GM21515 (cell line): ENCODE data around the gene OR56A5.
"Not testable (repeated sequence)": the region's sequence is repeated elsewhere in the genome, so short reads cannot be mapped to it uniquely, and the experiment has no call there.

Experiments
- ATAC-seq: cut with Tn5 transposase; IDR thresholded peaks from one replicate; pipeline ENCODE4 v1.9.1; 2021; ENCODE audit not compliant: unreplicated experiment

OR56A5 gene

DNA sequence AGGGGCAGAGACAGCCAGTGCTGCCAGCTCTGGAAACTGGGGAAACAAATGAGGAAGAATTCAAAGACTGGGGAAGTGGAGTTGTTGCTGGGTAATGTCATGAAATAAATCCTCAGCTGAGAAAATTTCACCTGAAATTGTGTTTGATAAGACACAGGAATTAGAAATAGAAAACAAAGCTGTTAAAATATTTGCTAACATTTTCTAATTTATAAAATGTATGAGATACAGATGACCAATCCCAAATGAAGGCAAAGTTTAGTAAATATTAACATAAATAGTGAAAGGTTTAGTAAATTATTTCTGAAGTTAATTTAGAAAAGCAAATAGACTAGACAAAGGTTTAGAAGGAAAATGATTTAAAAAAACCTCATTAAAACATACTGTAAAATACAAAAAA lies at the start of gene OR56A5:
OR56A5 (minus strand) TSS at position 101 of the 400 bp plus-strand sequence; CDS start at position 101, 0 bp downstream.
- ATAC-seq: no peak

- no peak for ATAC-seq
Measured at GRCh38 chr11:6013042-6013441, 44.7 kb upstream of the OR56A5 start.

GRCh38 chr11:6012035-6012668 lies 43.9 kb upstream of the OR56A5 start:
- no peak for ATAC-seq

GRCh38 chr11:6006846-6007245 lies 38.6 kb upstream of the OR56A5 start, which contains the start of gene OR56A4:
Gene OR56A4, minus strand, starts transcription at chr11:6006946. Its CDS starts 3,954 bp downstream, at chr11:6002992.
- no peak for ATAC-seq

GRCh38 chr11:6006395-6006794 lies 38.1 kb upstream of the OR56A5 start:
- ATAC-seq: no peak

GRCh38 chr11:6002202-6002699 lies 34.0 kb upstream of the OR56A5 start:
- ATAC-seq: no peak

DNA sequence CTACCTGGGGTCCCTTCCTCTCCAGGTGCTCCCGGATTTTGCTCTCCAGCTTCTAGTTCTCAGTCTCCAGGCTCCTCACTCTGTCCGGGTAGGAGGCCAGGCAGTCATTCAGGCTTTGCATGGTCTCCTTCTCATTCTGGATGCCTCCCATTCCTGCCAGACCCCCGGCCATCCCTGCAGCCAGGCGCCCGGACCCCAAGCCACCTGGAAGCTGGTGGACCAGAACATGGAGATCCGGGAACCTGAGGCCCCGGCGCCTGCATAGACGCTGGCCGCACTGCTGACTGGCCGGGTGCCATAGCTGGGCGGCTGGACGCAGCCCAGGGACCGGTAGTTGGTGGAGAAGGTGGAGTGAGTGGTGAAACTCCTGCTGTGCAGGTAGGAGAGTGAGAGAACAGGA lies 26.5 kb upstream of the OR56A5 start:
- no peak for ATAC-seq

DNA sequence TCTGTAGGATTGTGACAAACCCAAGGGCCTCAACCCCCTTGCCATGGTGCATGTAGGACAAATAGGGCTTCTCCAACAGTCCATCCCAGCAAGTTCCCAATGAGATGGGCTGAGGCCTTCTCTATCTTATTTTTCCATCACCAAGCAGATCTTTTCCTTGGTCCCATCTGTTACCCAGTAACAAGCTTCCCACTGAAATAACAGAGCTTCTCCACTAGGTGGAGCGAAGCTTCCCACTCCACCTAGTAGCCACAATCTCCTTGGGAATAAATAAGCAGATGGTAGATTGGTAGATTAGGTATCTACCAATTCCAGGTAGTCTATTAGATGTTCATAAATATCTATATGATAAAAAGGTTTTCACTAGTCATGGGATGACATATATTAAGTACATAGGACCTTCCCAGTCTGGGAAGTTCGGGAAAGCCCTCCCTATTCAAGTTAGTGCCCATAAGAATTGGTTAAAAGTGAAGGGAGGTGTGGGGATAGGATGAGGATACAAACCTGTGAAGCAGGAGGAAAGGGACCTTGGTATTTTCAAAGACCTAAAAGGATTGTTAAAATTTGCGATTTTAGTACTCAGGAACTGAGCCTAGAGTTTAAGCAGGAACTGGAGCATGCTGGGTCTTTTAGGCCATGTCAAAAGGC lies 24.4 kb upstream of the OR56A5 start:
- ATAC-seq: no peak

- ATAC-seq: no peak
Measured at GRCh38 chr11:5992150-5992549, 23.9 kb upstream of the OR56A5 start.

- ATAC-seq: no peak
Measured at GRCh38 chr11:5989203-5989602, 20.9 kb upstream of the OR56A5 start.

DNA sequence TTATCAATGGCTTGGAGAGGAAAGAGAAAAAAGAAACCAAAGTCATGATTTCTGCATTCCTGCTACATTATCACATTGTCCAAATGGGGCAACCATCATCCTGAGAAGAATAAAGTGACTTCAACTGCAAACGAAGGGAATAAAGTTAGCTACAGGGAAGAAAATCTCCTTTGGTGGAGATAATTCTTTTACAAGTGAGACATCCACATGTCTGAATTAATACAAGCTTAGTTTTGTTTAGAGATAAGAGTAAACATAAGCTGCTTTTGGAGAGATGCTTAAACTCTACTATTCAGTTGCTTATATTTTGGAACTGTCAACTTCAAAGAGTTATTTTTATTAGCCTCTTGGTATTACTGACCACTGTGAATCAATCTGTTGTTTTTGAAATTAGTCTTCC lies 18.6 kb upstream of the OR56A5 start, which contains the start of gene OR52L1:
OR52L1 (minus strand) TSS at position 101 of the 400 bp plus-strand sequence; CDS start at position 46, 55 bp downstream.
- no peak for ATAC-seq

GRCh38 chr11:5983443-5983842 lies 15.1 kb upstream of the OR56A5 start:
- no peak for ATAC-seq

DNA sequence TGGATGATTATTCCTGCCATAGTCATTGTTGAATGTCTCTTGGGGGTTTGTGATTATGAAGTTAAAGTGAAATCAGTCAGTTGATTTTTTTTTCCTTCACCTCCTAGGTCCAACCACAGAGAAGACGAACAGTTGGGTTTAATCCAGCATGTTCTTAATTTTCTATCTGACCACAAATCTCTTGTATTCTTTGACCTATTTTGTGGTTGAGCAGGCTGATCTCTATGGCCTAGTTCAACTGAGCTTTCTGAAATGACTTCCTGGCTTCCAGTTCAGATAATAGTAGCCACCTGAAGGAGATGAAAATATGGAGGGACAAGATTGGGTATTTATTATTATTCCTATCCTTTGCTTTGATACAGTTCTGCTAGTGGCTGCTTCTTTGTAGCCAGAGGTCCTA lies 5.2 kb upstream of the OR56A5 start:
- ATAC-seq: no peak

GRCh38 chr11:5967708-5968107 lies 586 bp downstream of the OR56A5 start:
- no peak for ATAC-seq

DNA sequence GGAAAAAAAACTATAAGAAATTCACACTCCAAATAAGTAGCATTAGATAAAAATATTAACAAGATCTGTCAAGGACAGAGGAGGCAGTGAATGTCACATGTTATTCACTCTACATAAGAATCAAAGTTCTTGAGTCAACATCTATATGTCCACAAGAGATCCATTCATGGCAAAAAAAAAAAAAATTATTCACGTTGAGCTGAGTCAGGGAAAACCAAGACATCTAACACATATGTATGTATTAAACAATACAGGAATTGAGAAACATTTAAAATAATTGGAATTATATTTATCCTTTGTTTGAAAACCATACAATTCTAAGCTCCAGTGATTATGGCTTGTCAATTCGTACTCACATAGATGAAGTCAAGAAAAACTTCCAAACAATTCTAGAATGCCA lies 1.3 kb downstream of the OR56A5 start:
- ATAC-seq: no peak

GRCh38 chr11:5960704-5961320 lies 7.5 kb downstream of the OR56A5 start:
- not testable (repeated sequence) for ATAC-seq

DNA sequence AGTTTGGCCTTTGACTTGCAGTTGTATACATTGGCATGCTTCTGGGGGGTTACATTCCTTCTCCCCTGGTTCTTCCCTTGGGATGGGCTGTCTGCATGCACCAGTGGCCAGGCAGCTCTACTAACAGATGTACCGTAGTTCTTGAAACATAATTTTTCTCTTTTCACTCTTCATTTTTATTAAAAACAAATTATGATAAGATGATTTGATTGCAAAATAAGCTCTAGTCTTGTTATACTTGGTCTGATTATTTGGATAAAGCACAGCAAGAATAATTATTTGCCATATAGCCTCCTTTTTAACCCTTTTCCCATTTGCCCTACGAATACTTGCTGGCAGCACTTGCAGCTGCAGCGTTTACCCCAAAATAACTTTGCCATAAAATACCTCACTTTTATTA lies 12.7 kb downstream of the OR56A5 start:
- ATAC-seq: no peak

DNA sequence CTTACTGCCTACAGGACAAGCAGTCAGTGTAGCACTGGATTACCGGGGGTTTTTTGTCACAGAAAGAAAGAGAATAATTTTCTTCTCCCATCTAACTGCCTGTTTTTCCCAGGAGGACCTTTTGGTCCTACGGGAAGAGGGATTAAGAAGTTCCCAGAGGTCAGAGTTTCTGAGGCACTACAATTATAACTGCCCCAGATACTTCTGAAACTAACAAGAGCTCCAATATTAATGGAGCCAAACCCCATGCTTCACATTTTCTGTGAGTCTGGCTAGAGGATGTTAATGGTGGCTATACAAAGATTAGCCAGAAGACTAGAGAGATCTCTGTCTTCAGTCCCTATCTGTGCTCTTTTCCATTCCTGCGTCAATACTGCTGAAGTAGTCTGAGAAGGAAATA lies 26.3 kb downstream of the OR56A5 start, which contains the start of gene OR56A3:
OR56A3 (plus strand) TSS at position 301 of the 400 bp plus-strand sequence. CDS start 5,096 bp downstream, outside the sequence.
- no peak for ATAC-seq

DNA sequence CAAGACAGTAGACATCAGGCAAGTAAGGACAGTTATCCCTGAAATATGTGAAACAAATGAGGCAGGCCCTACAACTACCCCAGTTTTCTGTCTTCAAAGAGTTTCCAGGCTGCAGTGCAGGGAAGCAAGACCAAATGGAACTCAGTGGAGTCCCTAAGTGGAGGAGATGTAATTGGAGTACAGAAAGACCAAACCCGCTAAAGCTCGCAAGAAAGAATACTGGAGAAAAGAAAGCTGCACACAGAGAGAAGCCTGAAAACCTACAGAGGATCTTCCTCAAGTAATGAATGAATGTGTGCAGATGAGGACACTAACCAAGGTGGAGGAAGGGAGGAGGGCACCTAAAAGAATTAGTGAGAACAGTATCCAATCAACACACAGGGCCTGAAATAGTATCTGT lies 27.5 kb downstream of the OR56A5 start:
- no peak for ATAC-seq

GRCh38 chr11:5938603-5938965 lies 29.7 kb downstream of the OR56A5 start:
- no peak for ATAC-seq

- ATAC-seq: no peak
Measured at GRCh38 chr11:5937868-5938602, 30.3 kb downstream of the OR56A5 start.
